ENCODE results near the gene GPHA2. TPM values are rescaled to one million over a fixed set of nuclear protein-coding genes. Genes with fewer than 3 reads are reported as not detected.

GPHA2 gene
- total and polyA plus RNA-seq, 2 of the 13 experiments (the other 11 are each of a cell fraction or from before 2014, with no cell fraction given) = 13.0 to 19.1 TPM

DNA sequence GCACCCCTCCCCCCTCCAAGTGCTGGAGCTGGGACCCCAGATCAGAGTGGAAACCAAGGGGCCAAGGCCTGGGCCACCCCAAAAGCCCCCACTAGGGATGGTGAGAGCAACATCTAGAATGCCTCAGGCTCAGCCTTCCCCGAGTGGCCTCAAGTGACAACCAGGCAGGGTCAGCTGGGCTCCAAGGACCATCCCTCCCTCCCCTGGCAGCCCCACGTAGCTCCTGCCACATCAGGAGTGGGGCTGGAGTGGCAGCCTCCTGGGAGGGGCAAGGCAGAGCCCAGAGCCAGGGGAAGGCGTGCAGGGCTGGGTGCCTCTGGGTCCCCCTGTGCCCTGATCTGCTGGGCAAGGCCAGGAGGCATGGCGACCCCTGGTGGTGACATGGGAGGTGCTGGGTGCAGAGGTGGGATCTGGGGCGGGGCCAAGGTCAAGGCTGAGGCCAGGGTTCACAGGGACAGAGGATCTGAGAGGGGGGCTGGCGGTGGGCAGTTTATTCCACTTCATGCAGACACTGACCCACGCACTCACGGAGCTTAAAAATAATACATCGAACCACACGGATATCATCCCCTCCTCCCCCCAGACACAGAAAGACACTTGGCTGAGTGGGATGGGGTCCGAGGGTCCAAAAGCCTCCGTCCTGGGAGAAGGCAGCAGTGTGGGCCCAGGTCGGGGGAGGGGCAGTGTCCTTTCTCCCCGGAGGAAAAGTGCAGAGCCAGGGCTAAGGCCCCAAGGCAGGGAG is 41.5 kb downstream of the GPHA2 start (continued):
- TF ChIP-seq ZBTB39 (CRISPR knock-in tag; IDR thresholded peaks at IDR 0.05) = no peak
- TF ChIP-seq PTBP1 (IDR thresholded peaks at IDR 0.05; ENCODE audit: low read depth, low read length, poor library complexity, severe bottlenecking) = peak; percentile 43
- peak; percentile 72; the same call in 1 of the 2 replicates for TF ChIP-seq FIP1L1 (IDR thresholded peaks at IDR 0.05; ENCODE audit: borderline replicate concordance, insufficient read depth, low read depth, low read length)
- TF ChIP-seq ZNF484 (CRISPR knock-in tag; IDR thresholded peaks at IDR 0.05; ENCODE audit: borderline replicate concordance, low read depth) = no peak
- TF ChIP-seq NCOA1 (CRISPR knock-in tag; IDR thresholded peaks at IDR 0.05) = no peak
- TF ChIP-seq CHD4 (IDR thresholded peaks at IDR 0.05; ENCODE audit: borderline replicate concordance, low read length) = no peak
- TF ChIP-seq MIXL1 (CRISPR knock-in tag; IDR thresholded peaks at IDR 0.05) = 0 out of 2 replicates have a peak, but pooled peaks have one; percentile 55
- TF ChIP-seq IRX3 (CRISPR knock-in tag; IDR thresholded peaks at IDR 0.05; ENCODE audit: borderline replicate concordance, low read depth) = peak; percentile 80; the same call in 1 of the 2 replicates
- TF ChIP-seq ZNF296 (CRISPR knock-in tag; conservative IDR thresholded peaks at IDR 0.05) = no peak
- TF ChIP-seq TOPORS (CRISPR knock-in tag; IDR thresholded peaks at IDR 0.05) = peak; percentile 82
- TF ChIP-seq TP53 (CRISPR knock-in tag; conservative IDR thresholded peaks at IDR 0.05) = no peak
- TF ChIP-seq, protein P1, sequence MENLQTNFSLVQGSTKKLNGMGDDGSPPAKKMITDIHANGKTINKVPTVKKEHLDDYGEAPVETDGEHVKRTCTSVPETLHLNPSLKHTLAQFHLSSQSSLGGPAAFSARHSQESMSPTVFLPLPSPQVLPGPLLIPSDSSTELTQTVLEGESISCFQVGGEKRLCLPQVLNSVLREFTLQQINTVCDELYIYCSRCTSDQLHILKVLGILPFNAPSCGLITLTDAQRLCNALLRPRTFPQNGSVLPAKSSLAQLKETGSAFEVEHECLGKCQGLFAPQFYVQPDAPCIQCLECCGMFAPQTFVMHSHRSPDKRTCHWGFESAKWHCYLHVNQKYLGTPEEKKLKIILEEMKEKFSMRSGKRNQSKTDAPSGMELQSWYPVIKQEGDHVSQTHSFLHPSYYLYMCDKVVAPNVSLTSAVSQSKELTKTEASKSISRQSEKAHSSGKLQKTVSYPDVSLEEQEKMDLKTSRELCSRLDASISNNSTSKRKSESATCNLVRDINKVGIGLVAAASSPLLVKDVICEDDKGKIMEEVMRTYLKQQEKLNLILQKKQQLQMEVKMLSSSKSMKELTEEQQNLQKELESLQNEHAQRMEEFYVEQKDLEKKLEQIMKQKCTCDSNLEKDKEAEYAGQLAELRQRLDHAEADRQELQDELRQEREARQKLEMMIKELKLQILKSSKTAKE (CRISPR knock-in tag; IDR thresholded peaks at IDR 0.05; ENCODE audit: borderline replicate concordance) = peak; percentile 74; the same call in 1 of the 2 replicates
- peak; percentile 75; the same call in 1 of the 2 replicates for TF ChIP-seq CBX5 (CRISPR knock-in tag; IDR thresholded peaks at IDR 0.05; ENCODE audit: borderline replicate concordance)
- TF ChIP-seq ZKSCAN1 (IDR thresholded peaks at IDR 0.05; ENCODE audit: low read length) = no peak
- TF ChIP-seq, protein P2, sequence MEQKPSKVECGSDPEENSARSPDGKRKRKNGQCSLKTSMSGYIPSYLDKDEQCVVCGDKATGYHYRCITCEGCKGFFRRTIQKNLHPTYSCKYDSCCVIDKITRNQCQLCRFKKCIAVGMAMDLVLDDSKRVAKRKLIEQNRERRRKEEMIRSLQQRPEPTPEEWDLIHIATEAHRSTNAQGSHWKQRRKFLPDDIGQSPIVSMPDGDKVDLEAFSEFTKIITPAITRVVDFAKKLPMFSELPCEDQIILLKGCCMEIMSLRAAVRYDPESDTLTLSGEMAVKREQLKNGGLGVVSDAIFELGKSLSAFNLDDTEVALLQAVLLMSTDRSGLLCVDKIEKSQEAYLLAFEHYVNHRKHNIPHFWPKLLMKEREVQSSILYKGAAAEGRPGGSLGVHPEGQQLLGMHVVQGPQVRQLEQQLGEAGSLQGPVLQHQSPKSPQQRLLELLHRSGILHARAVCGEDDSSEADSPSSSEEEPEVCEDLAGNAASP (CRISPR knock-in tag; IDR thresholded peaks at IDR 0.05; ENCODE audit: borderline replicate concordance) = peak; percentile 93; the same call in 1 of the 2 replicates
- no peak for TF ChIP-seq ZNF570 (CRISPR knock-in tag; IDR thresholded peaks at IDR 0.05; ENCODE audit: borderline replicate concordance)
- TF ChIP-seq, protein P3, sequence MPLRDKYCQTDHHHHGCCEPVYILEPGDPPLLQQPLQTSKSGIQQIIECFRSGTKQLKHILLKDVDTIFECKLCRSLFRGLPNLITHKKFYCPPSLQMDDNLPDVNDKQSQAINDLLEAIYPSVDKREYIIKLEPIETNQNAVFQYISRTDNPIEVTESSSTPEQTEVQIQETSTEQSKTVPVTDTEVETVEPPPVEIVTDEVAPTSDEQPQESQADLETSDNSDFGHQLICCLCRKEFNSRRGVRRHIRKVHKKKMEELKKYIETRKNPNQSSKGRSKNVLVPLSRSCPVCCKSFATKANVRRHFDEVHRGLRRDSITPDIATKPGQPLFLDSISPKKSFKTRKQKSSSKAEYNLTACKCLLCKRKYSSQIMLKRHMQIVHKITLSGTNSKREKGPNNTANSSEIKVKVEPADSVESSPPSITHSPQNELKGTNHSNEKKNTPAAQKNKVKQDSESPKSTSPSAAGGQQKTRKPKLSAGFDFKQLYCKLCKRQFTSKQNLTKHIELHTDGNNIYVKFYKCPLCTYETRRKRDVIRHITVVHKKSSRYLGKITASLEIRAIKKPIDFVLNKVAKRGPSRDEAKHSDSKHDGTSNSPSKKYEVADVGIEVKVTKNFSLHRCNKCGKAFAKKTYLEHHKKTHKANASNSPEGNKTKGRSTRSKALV (CRISPR knock-in tag; IDR thresholded peaks at IDR 0.05) = no peak; the same call in none of the 2 replicates
- TF ChIP-seq STAG1 (CRISPR knock-in tag; IDR thresholded peaks at IDR 0.05) = peak; percentile 87
- TF ChIP-seq ZNF317 (CRISPR knock-in tag; IDR thresholded peaks at IDR 0.05) = peak; percentile 72; the same call in 1 of the 2 replicates
- TF ChIP-seq ZBTB20 (CRISPR knock-in tag; IDR thresholded peaks at IDR 0.05; ENCODE audit: borderline replicate concordance, low read depth) = peak; percentile 85
- peak; percentile 57; the same call in 1 of the 2 replicates for TF ChIP-seq KDM1A (CRISPR knock-in tag; IDR thresholded peaks at IDR 0.05)
- peak; percentile 40; the same call in 1 of the 2 replicates for TF ChIP-seq ETV5 (CRISPR knock-in tag; IDR thresholded peaks at IDR 0.05; ENCODE audit: borderline replicate concordance)

All from HepG2 (cell line).